GM18951 (cell line): ENCODE results near the gene SYT9.

Source experiments
- POLR2A ChIP-seq: IDR thresholded peaks from 4 replicates; pipeline ENCODE4 v1.6.1; 2011; ENCODE audit warnings: mild to moderate bottlenecking; ENCODE audit not compliant: insufficient read length, insufficient read depth; ENCODE audit errors: extremely low read depth
- in situ Hi-C: fragments of 300-500 bp; cut with MboI; formaldehyde crosslinking; loops from one replicate; pipeline ENCODE4 v1.12.0; 2022; ENCODE audit warnings: low sequenced_read_pairs, mixed read lengths, inconsistent platforms; ENCODE audit not compliant: unreplicated experiment

SYT9 gene

GRCh38 chr11:7251836-7252682, at the start of gene SYT9:
TSS of gene SYT9 (plus strand) at chr11:7251904. CDS start at chr11:7252187, 283 bp downstream.
- TF ChIP-seq POLR2A: no peak
- in situ Hi-C loops: no loop called here

GRCh38 chr11:7202412-7202811, 49.3 kb upstream of the SYT9 start:
- no peak for TF ChIP-seq POLR2A
- in situ Hi-C loops: no loop called here

GRCh38 chr11:7204778-7205177, 46.9 kb upstream of the SYT9 start:
- TF ChIP-seq POLR2A: no peak
- in situ Hi-C loops: no loop called here

GRCh38 chr11:7208391-7208790, 43.3 kb upstream of the SYT9 start:
- no peak for TF ChIP-seq POLR2A
- in situ Hi-C loops: no loop called here

GRCh38 chr11:7219491-7219890, 32.2 kb upstream of the SYT9 start:
- no peak for TF ChIP-seq POLR2A
- in situ Hi-C loops: no loop called here

GRCh38 chr11:7220636-7221035, 31.1 kb upstream of the SYT9 start:
- in situ Hi-C loops: no loop called here
- no peak for TF ChIP-seq POLR2A

- TF ChIP-seq POLR2A: no peak
- in situ Hi-C loops: no loop called here
These were observed 29.1 kb upstream of the SYT9 start for GRCh38 chr11:7222619-7223018.

GRCh38 chr11:7239877-7240276, 11.8 kb upstream of the SYT9 start:
- in situ Hi-C loops: no loop called here
- no peak for TF ChIP-seq POLR2A

GRCh38 chr11:7245341-7245740, 6.4 kb upstream of the SYT9 start:
- in situ Hi-C loops: no loop called here
- TF ChIP-seq POLR2A: no peak

GRCh38 chr11:7246179-7246578, 5.5 kb upstream of the SYT9 start:
- no peak for TF ChIP-seq POLR2A
- in situ Hi-C loops: no loop called here

GRCh38 chr11:7250166-7250565, 1.5 kb upstream of the SYT9 start:
- no peak for TF ChIP-seq POLR2A
- in situ Hi-C loops: no loop called here

GRCh38 chr11:7251487-7251835, 243 bp upstream of the SYT9 start:
- no peak for TF ChIP-seq POLR2A
- in situ Hi-C loops: no loop called here

- TF ChIP-seq POLR2A: no peak
- in situ Hi-C loops: no loop called here
These were observed 1.0 kb downstream of the SYT9 start for GRCh38 chr11:7252683-7253213.

- in situ Hi-C loops: no loop called here
- TF ChIP-seq POLR2A: no peak
These were observed 2.1 kb downstream of the SYT9 start for GRCh38 chr11:7253800-7254199.
